Type B pancreatic cell (in vitro differentiated cells): ENCODE measurements around the gene SSBP3. TPM values are rescaled to one million over a fixed set of nuclear protein-coding genes. Genes with fewer than 3 reads are reported as not detected.

Experiments
- DNase-seq: peaks from one replicate; pipeline ENCODE4 v3.0.0; 2021; ENCODE audit warnings: mixed read lengths; ENCODE audit not compliant: unreplicated experiment; ENCODE audit errors: extremely low spot score
- H3K27ac Mint-ChIP-seq: 2 replicates; pipeline ENCODE4 v1.8.0; 2021; ENCODE audit warnings: mild to moderate bottlenecking, mixed read lengths
- H3K27me3 Mint-ChIP-seq: 2 replicates; pipeline ENCODE4 v1.8.0; 2021; ENCODE audit warnings: mixed read lengths
- H3K36me3 Mint-ChIP-seq: 2 replicates; pipeline ENCODE4 v1.8.0; 2021; ENCODE audit warnings: mixed read lengths
- H3K4me1 Mint-ChIP-seq: one replicate; pipeline ENCODE4 v1.8.0; 2021; ENCODE audit warnings: mixed read lengths; ENCODE audit not compliant: unreplicated experiment
- H3K4me3 Mint-ChIP-seq: 2 replicates; pipeline ENCODE4 v1.8.0; 2021; ENCODE audit warnings: mild to moderate bottlenecking, mixed read lengths
- H3K9me3 Mint-ChIP-seq: 2 replicates; pipeline ENCODE4 v1.8.0; 2021; ENCODE audit warnings: mixed read lengths
- CTCF ChIP-seq: fragments of 200-600 bp; sonication (generic); conservative IDR thresholded peaks from 2 replicates; pipeline ENCODE4 v1.5.0; 2021; ENCODE audit warnings: antibody characterized with exemption, mild to moderate bottlenecking
- total RNA-seq: library from RNA; stranded (reverse); gene quantifications from 2 replicates; pipeline ENCODE4 v1.2.1, GENCODE V29; 2021; ENCODE audit warnings: low replicate concordance

Gene SSBP3
- total RNA-seq, 1 donor from 2014 or later, result 129 TPM

GRCh38 chr1:54378157-54378873 is 27.9 kb downstream of the SSBP3 start:
- Mint-ChIP-seq H3K4me1 (peaks cover 56% of the 10 kb centered on the region), H3K9me3 (no peaks in the 10 kb centered on the region), H3K27ac (peak overlapping the region; percentile 79), H3K27me3 (no peaks in the 10 kb centered on the region), H3K4me3 (peak overlapping the region; percentile 66), H3K36me3 (peaks cover 23% of the 10 kb centered on the region)
- TF ChIP-seq CTCF, result no peak
- no peak for DNase-seq

GRCh38 chr1:54377040-54377691 is 29.0 kb downstream of the SSBP3 start:
- H3K4me1 Mint-ChIP-seq, result peaks cover 65% of the 10 kb centered on the region
- H3K9me3 Mint-ChIP-seq, result no peaks in the 10 kb centered on the region
- no peak for TF ChIP-seq CTCF
- H3K27ac Mint-ChIP-seq, result peak overlapping the region; percentile 46
- peaks cover 26% of the 10 kb centered on the region for H3K36me3 Mint-ChIP-seq
- no peak overlapping the region for H3K4me3 Mint-ChIP-seq
- no peak for DNase-seq
- H3K27me3 Mint-ChIP-seq, result no peaks in the 10 kb centered on the region

- Mint-ChIP-seq H3K9me3 (no peaks in the 10 kb centered on the region), H3K36me3 (peaks cover 25% of the 10 kb centered on the region), H3K4me3 (peak overlapping the region; percentile 52), H3K27ac (peak overlapping the region; percentile 46), H3K4me1 (peaks cover 70% of the 10 kb centered on the region), H3K27me3 (no peaks in the 10 kb centered on the region)
- TF ChIP-seq CTCF, result no peak
- DNase-seq, result no peak
Observed at GRCh38 chr1:54376430-54377039, 29.7 kb downstream of the SSBP3 start.

GRCh38 chr1:54375712-54376429 is 30.3 kb downstream of the SSBP3 start:
- Mint-ChIP-seq H3K36me3 (peaks cover 23% of the 10 kb centered on the region), H3K27me3 (no peaks in the 10 kb centered on the region), H3K4me3 (peak overlapping the region; percentile 52), H3K9me3 (no peaks in the 10 kb centered on the region), H3K4me1 (peaks cover 76% of the 10 kb centered on the region), H3K27ac (peak overlapping the region; percentile 46)
- TF ChIP-seq CTCF, result peak; percentile 19
- no peak for DNase-seq

- no peak overlapping the region for H3K27ac Mint-ChIP-seq
- peaks cover 28% of the 10 kb centered on the region for H3K36me3 Mint-ChIP-seq
- no peaks in the 10 kb centered on the region for H3K27me3 Mint-ChIP-seq
- no peak for DNase-seq
- TF ChIP-seq CTCF, result no peak
- H3K9me3 Mint-ChIP-seq, result no peaks in the 10 kb centered on the region
- H3K4me3 Mint-ChIP-seq, result no peak overlapping the region
- H3K4me1 Mint-ChIP-seq, result peaks cover 82% of the 10 kb centered on the region
Observed at GRCh38 chr1:54375298-54375697, 30.9 kb downstream of the SSBP3 start.
